ENCODE measurements around the gene SPATA13. TPM values are rescaled to one million over a fixed set of nuclear protein-coding genes. Genes with fewer than 3 reads are reported as not detected.
"Not testable (repeated sequence)": the region's sequence is repeated elsewhere in the genome, so short reads cannot be mapped to it uniquely, and the experiment has no call there.

The SPATA13 gene
- total and polyA plus RNA-seq, 10 donors = 12.0 to 185 (median 125) TPM

- no peaks in the 10 kb centered on the region for H3K36me3 ChIP-seq
- H3K4me3 ChIP-seq = no peak overlapping the region
- H3K27ac ChIP-seq = no peak overlapping the region
- DNase-seq = no peak
- TF ChIP-seq POLR2A (IDR thresholded peaks at IDR 0.05) (no peak), POLR2AphosphoS5 (IDR thresholded peaks at IDR 0.05) (no peak), CTCF (IDR thresholded peaks at IDR 0.05 in 8 of 11, conservative IDR thresholded peaks at IDR 0.05 in 3 of 11) (no peak)
- WGBS, 5 donors = 87 to 93% (median 90%) methylated on average over 7 of the region's 7 CpGs
- no peaks in the 10 kb centered on the region for H3K9me3 ChIP-seq
- peaks cover 5 to 32% (median 23%) of the 10 kb centered on the region in 6 donors for H3K4me1 ChIP-seq
- H3K27me3 ChIP-seq (replicated peaks in 1 of 7) = no peaks in the 10 kb centered on the region
- intact Hi-C loops (cut with DNase I; ENCODE audit: low total_unique reads) = no loop called here
Observed at GRCh38 chr13:24202215-24202614, 41.7 kb downstream of the SPATA13 start.

- Histone ChIP-seq H3K4me3 (no peak overlapping the region), H3K36me3 (no peaks in the 10 kb centered on the region), H3K27ac (no peak overlapping the region), H3K4me1 (peaks cover 5 to 39% (median 31%) of the 10 kb centered on the region in 6 donors), H3K27me3 (replicated peaks in 1 of 7) (no peaks in the 10 kb centered on the region), H3K9me3 (no peaks in the 10 kb centered on the region)
- no peak for TF ChIP-seq POLR2AphosphoS5 (IDR thresholded peaks at IDR 0.05)
- intact Hi-C loops (cut with DNase I; ENCODE audit: low total_unique reads) = no loop called here
- no peak for DNase-seq
- WGBS, 5 donors = 9 to 27% (median 21%) methylated on average over 3 of the region's 3 CpGs
Observed at GRCh38 chr13:24203273-24203672, 42.8 kb downstream of the SPATA13 start.

- 4 to 14% (median 12%) methylated on average over 1 of the region's 1 CpG for WGBS, 5 donors
Observed at GRCh38 chr13:24203811-24204210, 43.3 kb downstream of the SPATA13 start.

GRCh38 chr13:24205076-24205475 is 44.6 kb downstream of the SPATA13 start:
- H3K4me3 ChIP-seq; intact Hi-C loops (cut with DNase I; ENCODE audit: low total_unique reads); H3K27ac ChIP-seq; H3K27me3 ChIP-seq (replicated peaks in 1 of 7); H3K36me3 ChIP-seq; DNase-seq; H3K9me3 ChIP-seq: not testable (repeated sequence)
- peaks cover 5 to 42% (median 39%) of the 10 kb centered on the region in 6 donors for H3K4me1 ChIP-seq
- 78 to 94% (median 88%) methylated on average over 1 of the region's 1 CpG for WGBS, 5 donors

More at GRCh38 chr13:24203811-24204210, 43.3 kb downstream of the SPATA13 start:
- Histone ChIP-seq H3K27me3 (replicated peaks in 1 of 7) (no peaks in the 10 kb centered on the region), H3K4me3 (no peak overlapping the region), H3K27ac (no peak overlapping the region), H3K4me1 (peaks cover 5 to 41% (median 35%) of the 10 kb centered on the region in 6 donors), H3K36me3 (no peaks in the 10 kb centered on the region), H3K9me3 (no peaks in the 10 kb centered on the region)
- DNase-seq = no peak
- intact Hi-C loops (cut with DNase I; ENCODE audit: low total_unique reads) = no loop called here
- TF ChIP-seq CTCF (IDR thresholded peaks at IDR 0.05 in 8 of 11, conservative IDR thresholded peaks at IDR 0.05 in 3 of 11) = no peak
- no peak for TF ChIP-seq POLR2A (IDR thresholded peaks at IDR 0.05)
- TF ChIP-seq POLR2AphosphoS5 (IDR thresholded peaks at IDR 0.05) = no peak

- no peaks in the 10 kb centered on the region for H3K27me3 ChIP-seq (replicated peaks in 1 of 7)
- H3K9me3 ChIP-seq = no peaks in the 10 kb centered on the region
- intact Hi-C loops (cut with DNase I; ENCODE audit: low total_unique reads) = no loop called here
- H3K4me3 ChIP-seq = no peak overlapping the region
- WGBS, 5 donors = 48 to 69% (median 56%) methylated on average over 7 of the region's 7 CpGs
- TF ChIP-seq CTCF (IDR thresholded peaks at IDR 0.05 in 8 of 11, conservative IDR thresholded peaks at IDR 0.05 in 3 of 11) = no peak
- no peak for TF ChIP-seq POLR2A (IDR thresholded peaks at IDR 0.05)
- no peak for TF ChIP-seq POLR2AphosphoS5 (IDR thresholded peaks at IDR 0.05)
- H3K36me3 ChIP-seq = no peaks in the 10 kb centered on the region
- DNase-seq = no peak
- H3K27ac ChIP-seq = peak overlapping the region in 2 of 8 donors; percentile 13 to 40
- peaks cover 5 to 41% (median 33%) of the 10 kb centered on the region in 6 donors for H3K4me1 ChIP-seq
Observed at GRCh38 chr13:24207841-24208667, 47.5 kb downstream of the SPATA13 start.
